Stromal cell of bone marrow (primary cell): ENCODE data around the gene SLC25A43.

Source experiments
- DNase-seq: peaks from one replicate; pipeline ENCODE4 v3.0.0-alpha.2; 2012; ENCODE audit warnings: low read depth

Gene SLC25A43

DNA sequence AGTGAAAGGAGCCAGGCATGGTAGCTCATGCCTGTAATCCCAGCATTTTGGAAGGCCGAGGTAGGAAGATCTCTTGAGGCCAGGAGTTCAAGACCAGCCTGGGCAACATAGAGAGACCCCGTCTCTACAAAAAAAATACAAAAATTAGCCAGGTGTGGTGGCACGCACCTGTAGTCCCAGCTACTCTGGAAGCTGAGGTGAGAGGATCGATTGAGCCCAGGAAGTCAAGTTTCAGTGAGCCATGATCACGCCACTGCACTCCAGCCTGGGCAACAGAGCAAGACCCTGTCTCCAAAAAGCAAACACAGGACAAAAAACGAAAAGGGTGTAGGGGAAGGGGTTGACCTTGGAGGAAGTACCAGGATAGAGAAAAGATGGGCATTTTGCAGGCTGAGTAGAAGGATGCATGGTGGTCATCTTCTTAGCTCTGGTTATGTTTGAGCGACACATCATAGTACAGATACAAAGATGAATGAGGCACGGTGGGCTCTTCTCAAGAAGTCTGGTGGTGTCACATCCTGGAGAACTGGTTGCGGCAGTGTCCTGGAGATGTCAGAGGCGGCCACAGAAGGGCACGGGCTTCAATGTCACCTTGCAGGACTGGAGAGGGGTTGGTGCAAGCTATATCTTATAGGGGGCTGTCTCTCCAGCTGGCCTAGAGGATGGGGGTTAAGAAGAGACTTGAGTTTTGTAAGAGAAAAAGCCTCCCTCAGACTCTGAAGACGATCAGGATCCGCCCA, 101.1 kb downstream of the SLC25A43 start:
- DNase-seq = no peak

DNA sequence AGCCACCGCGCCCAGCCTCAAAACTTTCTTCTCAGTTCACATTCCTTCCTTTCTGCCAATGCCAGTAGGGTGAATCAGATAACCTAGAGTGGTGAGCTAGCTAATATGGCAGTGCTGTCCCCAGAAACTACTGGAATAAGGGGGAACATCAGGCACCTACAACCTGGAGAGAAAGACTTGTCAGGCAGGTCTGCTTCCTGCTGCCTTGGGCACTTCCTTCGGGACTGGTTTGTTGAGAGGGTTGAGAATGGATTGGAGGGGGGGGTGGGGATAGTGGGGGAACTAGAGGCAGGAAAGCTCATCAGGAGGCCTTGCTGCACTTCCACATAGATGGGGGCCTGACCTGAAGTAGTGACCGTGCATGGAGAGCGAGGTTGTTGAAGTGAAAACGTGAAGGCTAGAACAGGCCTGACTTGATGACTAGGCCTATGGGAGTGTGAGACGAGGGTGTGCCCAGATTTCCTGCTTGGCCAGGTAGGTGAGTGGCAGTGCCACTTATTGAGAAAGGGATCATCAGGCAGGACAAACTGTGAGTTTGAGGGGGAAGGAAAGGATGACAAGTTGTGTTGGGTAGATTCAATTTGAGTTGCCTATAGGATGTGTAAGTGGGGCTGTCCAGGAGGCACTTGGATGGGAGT, 102.5 kb downstream of the SLC25A43 start:
- DNase-seq = no peak

GRCh38 chrX:119502727-119503483, 103.8 kb downstream of the SLC25A43 start:
- peak; percentile 25 for DNase-seq

GRCh38 chrX:119503484-119503861, 104.3 kb downstream of the SLC25A43 start:
- DNase-seq = peak; percentile 85
